ENCODE measurements around the gene C16orf74.
A peak's percentile ranks its signal among the peaks of the same experiment; 100 is the strongest.

Gene C16orf74

DNA sequence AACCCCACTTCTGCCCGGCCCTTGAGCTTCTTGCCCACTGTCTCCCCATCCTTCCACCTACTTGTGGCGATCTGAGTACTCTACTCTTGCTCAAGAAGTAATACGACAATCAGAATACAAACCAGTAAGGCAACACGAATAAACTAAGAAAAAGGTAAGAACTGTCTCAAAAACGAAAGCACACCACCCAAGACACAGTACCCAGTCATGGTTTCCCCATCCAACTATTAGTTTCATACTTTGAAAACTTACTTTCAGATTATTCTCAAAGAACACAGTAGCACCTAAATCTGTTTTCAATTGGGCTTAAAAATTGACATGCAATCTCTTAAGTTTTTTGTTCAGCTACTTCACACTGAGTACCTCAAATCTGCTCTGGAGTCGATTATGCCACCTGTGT is 76.1 kb downstream of the C16orf74 start:
- DNase-seq (ENCODE audit: low read depth, low spot score), result no peak

DNA sequence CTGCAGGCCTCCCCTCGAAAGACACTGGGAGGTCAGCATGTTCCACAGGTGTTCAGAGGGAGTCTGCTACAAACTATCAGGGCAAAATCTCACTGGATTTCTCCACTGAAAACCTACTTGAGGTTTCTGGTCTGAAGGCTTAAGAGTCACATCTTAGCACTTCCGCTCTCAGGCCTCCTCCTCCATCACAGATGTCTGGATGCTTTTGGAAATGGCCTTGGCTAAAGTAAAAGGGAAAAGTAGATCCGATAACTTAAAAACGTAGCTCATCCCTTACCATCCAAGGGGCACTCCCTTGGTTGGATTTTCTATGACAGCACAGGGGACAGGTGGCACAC is 76.5 kb downstream of the C16orf74 start:
- DNase-seq (ENCODE audit: low read depth, low spot score), result no peak

GRCh38 chr16:85673529-85674417 is 77.1 kb downstream of the C16orf74 start:
- peak; percentile 72 for DNase-seq (ENCODE audit: low read depth, low spot score)

DNA sequence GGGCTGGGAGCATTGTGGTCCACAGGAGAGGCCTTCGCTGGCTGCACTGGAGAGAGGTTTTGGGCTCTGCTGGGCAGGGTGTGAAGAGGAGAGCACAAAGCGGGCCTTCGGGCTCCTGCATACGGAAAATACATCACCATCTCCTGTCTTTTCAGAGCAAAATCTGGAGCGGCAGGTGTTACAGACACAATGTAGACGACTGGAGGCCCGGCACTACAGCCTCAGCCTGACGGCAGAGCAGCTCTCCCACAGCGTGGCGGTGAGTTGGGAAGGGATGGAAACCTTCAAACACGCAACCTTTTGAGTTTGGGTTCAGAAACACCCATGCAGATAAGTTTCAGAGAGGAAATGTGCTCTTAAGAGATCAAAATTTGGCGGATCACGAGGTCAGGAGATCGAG is 80.1 kb downstream of the C16orf74 start:
- no peak for DNase-seq (ENCODE audit: low read depth, low spot score)

- no peak for DNase-seq (ENCODE audit: low read depth, low spot score)
These were observed 82.0 kb downstream of the C16orf74 start for GRCh38 chr16:85668676-85669424.

GRCh38 chr16:85667841-85668413 is 83.0 kb downstream of the C16orf74 start:
- no peak for DNase-seq (ENCODE audit: low read depth, low spot score)

DNA sequence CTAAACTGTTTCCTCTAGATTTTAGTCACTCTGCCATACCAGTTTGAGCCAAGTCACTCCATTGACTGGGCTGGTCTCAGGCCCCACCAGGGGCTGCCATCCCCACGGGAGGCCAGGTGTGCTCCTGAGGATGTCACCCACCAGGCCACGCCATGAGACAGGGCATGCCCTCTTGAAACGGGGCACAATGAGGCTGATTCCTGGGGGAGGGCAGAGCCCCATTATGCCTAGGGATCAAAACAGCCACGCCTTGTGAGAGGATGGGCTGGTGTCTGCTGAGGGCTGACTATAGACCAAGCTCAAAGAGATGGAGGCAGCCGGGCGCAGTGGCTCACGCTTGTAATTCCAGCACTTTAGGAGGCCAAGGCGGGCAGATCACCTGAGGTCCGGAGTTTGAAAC is 83.6 kb downstream of the C16orf74 start:
- DNase-seq (ENCODE audit: low read depth, low spot score), result no peak

DNA sequence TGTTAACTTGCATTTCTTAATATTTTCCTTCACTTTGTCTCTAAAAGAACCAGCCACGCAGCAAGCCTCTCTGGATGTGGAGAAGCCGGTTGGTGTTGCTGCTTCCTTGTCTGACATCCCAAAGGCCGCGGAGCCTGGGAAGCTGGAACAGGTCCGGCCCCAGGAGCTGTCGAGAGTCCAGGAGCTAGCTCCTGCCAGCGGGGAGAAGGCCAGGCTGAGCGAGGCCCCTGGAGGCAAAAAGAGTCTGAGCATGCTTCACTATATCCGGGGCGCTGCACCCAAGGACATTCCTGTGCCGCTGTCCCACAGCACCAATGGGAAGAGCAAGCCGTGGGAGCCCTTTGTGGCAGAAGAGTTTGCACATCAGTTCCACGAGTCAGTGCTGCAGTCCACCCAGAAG is 85.0 kb downstream of the C16orf74 start:
- DNase-seq (ENCODE audit: low read depth, low spot score), result no peak

DNA sequence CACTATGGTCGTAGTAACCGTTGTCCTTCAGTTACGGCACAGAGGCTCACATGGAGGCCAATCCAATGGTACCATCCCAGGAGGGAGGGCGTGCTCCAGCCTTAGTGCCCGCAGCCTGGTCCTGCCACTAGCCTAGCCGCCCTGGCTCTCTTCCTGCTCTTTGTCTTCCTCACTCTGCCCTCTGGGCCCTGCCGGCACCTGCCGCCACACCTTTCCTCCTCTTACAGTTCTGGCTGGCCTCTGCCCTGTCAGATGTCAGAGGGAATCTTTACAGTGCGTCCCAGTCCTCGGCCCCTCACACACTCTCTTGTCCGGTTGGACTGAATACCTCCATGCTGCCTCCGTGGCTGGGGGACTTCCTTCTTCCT is 85.5 kb downstream of the C16orf74 start:
- DNase-seq (ENCODE audit: low read depth, low spot score), result no peak

- DNase-seq (ENCODE audit: low read depth, low spot score), result no peak
These were observed 86.1 kb downstream of the C16orf74 start for GRCh38 chr16:85664580-85665372.

GRCh38 chr16:85663891-85664321 is 87.0 kb downstream of the C16orf74 start:
- no peak for DNase-seq (ENCODE audit: low read depth, low spot score)

DNA sequence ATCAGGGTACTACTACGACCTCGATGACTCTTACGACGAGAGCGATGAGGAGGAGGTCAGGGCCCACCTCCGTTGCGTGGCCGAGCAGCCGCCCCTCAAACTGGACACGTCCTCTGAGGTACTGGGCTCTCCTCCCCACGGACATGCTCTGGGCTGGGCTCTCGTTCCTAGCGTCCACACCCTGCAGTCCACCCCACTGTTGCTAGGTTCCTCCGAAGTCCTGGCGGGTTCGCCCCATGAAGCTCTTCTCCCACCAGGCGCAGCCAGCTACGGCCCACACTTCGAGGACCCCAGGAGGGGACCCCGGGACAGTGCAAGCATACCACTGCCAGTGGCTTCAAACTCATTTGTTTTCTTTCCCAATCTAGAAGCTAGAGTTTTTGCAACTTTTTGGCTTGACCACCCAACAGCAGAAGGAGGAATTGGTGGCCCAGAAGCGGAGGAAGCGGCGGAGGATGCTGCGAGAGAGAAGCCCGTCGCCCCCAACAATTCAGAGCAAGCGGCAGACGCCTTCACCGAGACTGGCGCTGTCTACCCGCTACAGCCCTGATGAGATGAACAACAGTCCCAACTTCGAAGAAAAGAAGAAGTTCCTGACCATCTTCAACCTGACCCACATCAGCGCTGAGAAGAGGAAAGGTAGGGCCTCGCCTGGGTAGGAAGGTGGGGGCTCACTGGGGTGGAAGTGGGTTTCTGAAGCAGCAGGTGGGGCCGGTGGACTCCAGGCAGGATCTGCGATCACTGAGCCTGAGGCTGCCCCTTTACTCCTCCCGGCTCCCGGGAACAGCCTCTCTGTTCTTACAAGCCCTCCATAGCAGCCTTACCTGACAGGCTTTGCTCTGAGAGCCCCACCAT is 87.7 kb downstream of the C16orf74 start:
- DNase-seq (ENCODE audit: low read depth, low spot score), result no peak

- DNase-seq (ENCODE audit: low read depth, low spot score), result no peak
These were observed 88.4 kb downstream of the C16orf74 start for GRCh38 chr16:85662482-85662812.

DNA sequence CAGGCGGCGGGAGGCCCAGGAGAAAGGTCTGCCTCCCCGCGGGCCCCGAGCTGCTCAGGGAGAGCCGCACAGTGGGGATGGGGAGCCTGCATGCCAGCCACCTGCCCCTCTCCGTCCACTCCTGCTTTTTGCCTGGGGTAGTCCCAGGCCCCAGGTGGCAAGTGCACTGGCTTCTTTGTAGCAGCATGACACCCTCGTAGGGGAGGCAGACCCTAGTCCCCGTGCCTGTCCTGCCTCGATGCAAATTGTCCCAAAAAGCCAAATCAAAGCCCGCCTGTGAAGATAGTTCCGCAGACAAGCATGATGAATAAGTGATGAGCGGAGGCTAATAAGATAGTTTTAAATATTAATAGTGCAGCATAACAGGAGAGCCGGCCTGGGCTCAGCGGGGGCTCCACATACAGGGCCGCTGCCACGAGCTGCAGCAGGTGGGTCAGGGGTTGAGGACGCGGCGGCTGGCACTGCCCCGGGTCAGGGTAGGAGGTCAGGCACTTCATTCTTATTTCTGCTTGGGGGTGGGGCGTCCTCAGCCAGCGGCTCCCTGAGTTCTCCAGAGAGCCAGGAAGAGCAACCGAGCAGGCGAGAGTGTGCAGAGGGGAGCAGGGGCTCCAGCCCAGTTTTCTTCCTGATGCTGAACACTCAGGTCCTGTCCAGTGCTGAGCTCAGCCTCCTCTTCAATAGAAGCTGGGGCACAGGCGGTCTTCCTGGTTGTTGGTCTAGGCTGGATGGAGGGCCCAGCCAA is 89.0 kb downstream of the C16orf74 start:
- DNase-seq (ENCODE audit: low read depth, low spot score), result no peak

- DNase-seq (ENCODE audit: low read depth, low spot score), result no peak
These were observed 89.8 kb downstream of the C16orf74 start for GRCh38 chr16:85660843-85661739.

GRCh38 chr16:85659805-85660511 is 90.9 kb downstream of the C16orf74 start:
- DNase-seq (ENCODE audit: low read depth, low spot score), result peak; percentile 71

GRCh38 chr16:85659336-85659735 is 91.6 kb downstream of the C16orf74 start:
- no peak for DNase-seq (ENCODE audit: low read depth, low spot score)

DNA sequence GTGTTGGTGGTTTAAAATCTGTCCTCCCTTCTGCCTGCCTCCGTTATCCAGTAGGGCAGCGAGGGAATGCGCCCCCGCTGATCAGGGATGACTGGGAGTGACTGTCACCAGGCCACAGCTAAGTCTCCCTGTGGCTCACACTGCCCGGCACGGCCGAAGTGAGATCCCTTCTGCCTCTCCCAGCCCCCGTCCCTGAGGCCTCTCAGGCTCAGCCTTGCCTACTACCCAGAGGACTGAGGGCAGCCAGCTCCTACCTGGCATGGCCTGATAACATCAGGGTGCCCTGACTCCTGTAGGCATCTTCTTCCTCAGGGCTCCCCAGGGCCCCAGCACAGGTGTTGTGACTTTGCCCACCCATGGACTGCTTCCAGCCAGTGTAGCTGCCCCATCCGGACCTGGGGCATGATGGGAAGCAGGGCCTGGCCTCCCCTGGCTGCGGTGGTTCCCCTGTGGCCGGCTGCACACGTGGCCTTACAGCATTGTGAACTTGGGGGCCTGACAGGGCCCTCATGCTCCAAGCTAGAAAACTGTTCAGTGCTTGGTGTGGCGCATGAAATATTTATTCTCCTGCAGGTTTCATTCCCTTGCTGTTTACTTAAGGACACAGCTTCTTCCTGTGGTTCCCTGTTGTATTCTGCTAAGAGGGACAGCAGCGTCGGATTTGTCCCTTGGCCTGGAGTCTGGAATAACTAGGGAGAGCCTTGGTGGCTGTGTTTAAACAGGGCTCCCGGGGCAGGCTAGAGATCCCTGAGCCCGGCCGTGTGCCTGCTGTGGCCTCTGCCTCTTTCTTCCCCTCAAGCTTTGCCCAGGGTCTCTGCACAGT is 92.2 kb downstream of the C16orf74 start:
- no peak for DNase-seq (ENCODE audit: low read depth, low spot score)

Data from astrocyte of the hippocampus (primary cell).